ENCODE measurements around the gene MAPKAPK2. TPM values are rescaled to one million over a fixed set of nuclear protein-coding genes. Genes with fewer than 3 reads are reported as not detected.

MAPKAPK2 gene
- total RNA-seq, 2 donors from 2014 or later = 69.4 to 116 TPM

- no peak overlapping the region for H3K27ac Mint-ChIP-seq
- no peaks in the 10 kb centered on the region for H3K9me3 Mint-ChIP-seq
- ATAC-seq (no peak), DNase-seq (ENCODE audit: low spot score in 2 of 2) (no peak)
- no peaks in the 10 kb centered on the region for H3K36me3 Mint-ChIP-seq
Measured at GRCh38 chr1:206672844-206673758, 11.6 kb upstream of the MAPKAPK2 start.

GRCh38 chr1:206674236-206674635 lies 10.5 kb upstream of the MAPKAPK2 start:
- H3K36me3 Mint-ChIP-seq = no peaks in the 10 kb centered on the region
- H3K9me3 Mint-ChIP-seq = no peaks in the 10 kb centered on the region
- H3K27ac Mint-ChIP-seq = no peak overlapping the region
- DNase-seq (ENCODE audit: low spot score in 2 of 2) (no peak), ATAC-seq (no peak)

- DNase-seq (ENCODE audit: low spot score in 2 of 2) (no peak), ATAC-seq (no peak)
- H3K27ac Mint-ChIP-seq = no peak overlapping the region
- no peaks in the 10 kb centered on the region for H3K36me3 Mint-ChIP-seq
- H3K9me3 Mint-ChIP-seq = no peaks in the 10 kb centered on the region
Measured at GRCh38 chr1:206674745-206675175, 9.9 kb upstream of the MAPKAPK2 start.

GRCh38 chr1:206676499-206676898 lies 8.2 kb upstream of the MAPKAPK2 start:
- Mint-ChIP-seq H3K27ac (no peak overlapping the region), H3K9me3 (no peaks in the 10 kb centered on the region), H3K36me3 (no peaks in the 10 kb centered on the region)
- no peak for ATAC-seq
- no peak for DNase-seq (ENCODE audit: low spot score in 2 of 2)

- Mint-ChIP-seq H3K27ac (no peak overlapping the region), H3K9me3 (no peaks in the 10 kb centered on the region), H3K36me3 (no peaks in the 10 kb centered on the region)
- no peak for DNase-seq (ENCODE audit: low spot score in 2 of 2)
- ATAC-seq = peak; percentile 24 to 34
Measured at GRCh38 chr1:206678490-206678889, 6.2 kb upstream of the MAPKAPK2 start.

GRCh38 chr1:206679738-206680211 lies 4.9 kb upstream of the MAPKAPK2 start:
- DNase-seq (ENCODE audit: low spot score in 2 of 2) = no peak
- ATAC-seq = peak in 1 of 2 donors; percentile 32
- Mint-ChIP-seq H3K9me3 (no peaks in the 10 kb centered on the region), H3K27ac (peak overlapping the region in 1 of 2 donors; percentile 29), H3K36me3 (no peaks in the 10 kb centered on the region)

GRCh38 chr1:206680279-206680678 lies 4.4 kb upstream of the MAPKAPK2 start:
- DNase-seq (ENCODE audit: low spot score in 2 of 2) (no peak), ATAC-seq (no peak)
- H3K27ac Mint-ChIP-seq = peak overlapping the region in 1 of 2 donors; percentile 29
- H3K36me3 Mint-ChIP-seq = no peaks in the 10 kb centered on the region
- H3K9me3 Mint-ChIP-seq = no peaks in the 10 kb centered on the region

GRCh38 chr1:206681359-206681758 lies 3.3 kb upstream of the MAPKAPK2 start:
- H3K27ac Mint-ChIP-seq = no peak overlapping the region

GRCh38 chr1:206682111-206682510 lies 2.6 kb upstream of the MAPKAPK2 start:
- Mint-ChIP-seq H3K27ac (no peak overlapping the region), H3K9me3 (no peaks in the 10 kb centered on the region), H3K36me3 (peaks cover 11 to 13% of the 10 kb centered on the region in 2 donors)
- DNase-seq (ENCODE audit: low spot score in 2 of 2) = no peak
- no peak for ATAC-seq

More at GRCh38 chr1:206681359-206681758, 3.3 kb upstream of the MAPKAPK2 start:
- Mint-ChIP-seq H3K36me3 (peaks cover 4 to 5% of the 10 kb centered on the region in 2 donors), H3K9me3 (no peaks in the 10 kb centered on the region)
- ATAC-seq (no peak), DNase-seq (ENCODE audit: low spot score in 2 of 2) (no peak)

GRCh38 chr1:206683313-206683712 lies 1.4 kb upstream of the MAPKAPK2 start:
- Mint-ChIP-seq H3K9me3 (no peaks in the 10 kb centered on the region), H3K36me3 (peaks cover 11 to 14% of the 10 kb centered on the region in 2 donors), H3K27ac (no peak overlapping the region)
- DNase-seq (ENCODE audit: low spot score in 2 of 2) (no peak), ATAC-seq (no peak)

GRCh38 chr1:206684003-206684402 lies 702 bp upstream of the MAPKAPK2 start:
- peak overlapping the region; percentile 43 to 52 for H3K27ac Mint-ChIP-seq
- no peak for DNase-seq (ENCODE audit: low spot score in 2 of 2)
- H3K36me3 Mint-ChIP-seq = peaks cover 11 to 14% of the 10 kb centered on the region in 2 donors
- no peaks in the 10 kb centered on the region for H3K9me3 Mint-ChIP-seq
- ATAC-seq = no peak

- H3K36me3 Mint-ChIP-seq = peaks cover 11 to 14% of the 10 kb centered on the region in 2 donors
- ATAC-seq (peak; percentile 44 to 62), DNase-seq (ENCODE audit: low spot score in 2 of 2) (no peak)
- H3K27ac Mint-ChIP-seq = peak overlapping the region; percentile 96 to 97
- no peaks in the 10 kb centered on the region for H3K9me3 Mint-ChIP-seq
Measured at GRCh38 chr1:206685334-206685768, 646 bp downstream of the MAPKAPK2 start.

- Mint-ChIP-seq H3K9me3 (no peaks in the 10 kb centered on the region), H3K36me3 (peaks cover 11 to 14% of the 10 kb centered on the region in 2 donors), H3K27ac (peak overlapping the region; percentile 96 to 99)
- peak; percentile 68 to 75 for ATAC-seq
- DNase-seq (ENCODE audit: low spot score in 2 of 2) = peak; percentile 58 to 87
Measured at GRCh38 chr1:206685769-206686477, 1.2 kb downstream of the MAPKAPK2 start.

- DNase-seq (ENCODE audit: low spot score in 2 of 2) = peak in 1 of 2 donors; percentile 31
- H3K27ac Mint-ChIP-seq = peak overlapping the region; percentile 96 to 99
- no peaks in the 10 kb centered on the region for H3K9me3 Mint-ChIP-seq
- ATAC-seq = peak; percentile 18 to 20
- H3K36me3 Mint-ChIP-seq = peaks cover 11 to 14% of the 10 kb centered on the region in 2 donors
Measured at GRCh38 chr1:206686478-206687249, 2.0 kb downstream of the MAPKAPK2 start.

GRCh38 chr1:206687251-206687914 lies 2.7 kb downstream of the MAPKAPK2 start:
- H3K36me3 Mint-ChIP-seq = peaks cover 11 to 14% of the 10 kb centered on the region in 2 donors
- DNase-seq (ENCODE audit: low spot score in 2 of 2) (no peak), ATAC-seq (no peak)
- H3K27ac Mint-ChIP-seq = peak overlapping the region in 1 of 2 donors; percentile 96
- no peaks in the 10 kb centered on the region for H3K9me3 Mint-ChIP-seq
